NB4 (cell line): ENCODE data around the gene MAP3K5.

Source experiments
- DNase-seq: peaks from one replicate; pipeline ENCODE4 v3.0.0; 2010; ENCODE audit warnings: low read depth
- H3K4me3 ChIP-seq: one replicate; pipeline ENCODE4 v1.5.1; 2011; ENCODE audit warnings: mild to moderate bottlenecking, low read depth, low read length, moderate library complexity
- MAX ChIP-seq: IDR thresholded peaks from 2 replicates; pipeline ENCODE4 v1.6.1; 2011; ENCODE audit warnings: low read depth, low read length
- MYC ChIP-seq: IDR thresholded peaks from 2 replicates; pipeline ENCODE4 v1.6.1; 2011; ENCODE audit warnings: low read depth, low read length
- POLR2A ChIP-seq: IDR thresholded peaks from 2 replicates; pipeline ENCODE4 v1.6.1; 2011; ENCODE audit warnings: mild to moderate bottlenecking; ENCODE audit not compliant: insufficient read length; ENCODE audit errors: extremely low read depth
- TF ChIP-seq, protein P1 (sequence below): IDR thresholded peaks from one replicate; pipeline ENCODE4 v1.5.1; 2012; ENCODE audit warnings: low read depth, low read length

The MAP3K5 gene

DNA sequence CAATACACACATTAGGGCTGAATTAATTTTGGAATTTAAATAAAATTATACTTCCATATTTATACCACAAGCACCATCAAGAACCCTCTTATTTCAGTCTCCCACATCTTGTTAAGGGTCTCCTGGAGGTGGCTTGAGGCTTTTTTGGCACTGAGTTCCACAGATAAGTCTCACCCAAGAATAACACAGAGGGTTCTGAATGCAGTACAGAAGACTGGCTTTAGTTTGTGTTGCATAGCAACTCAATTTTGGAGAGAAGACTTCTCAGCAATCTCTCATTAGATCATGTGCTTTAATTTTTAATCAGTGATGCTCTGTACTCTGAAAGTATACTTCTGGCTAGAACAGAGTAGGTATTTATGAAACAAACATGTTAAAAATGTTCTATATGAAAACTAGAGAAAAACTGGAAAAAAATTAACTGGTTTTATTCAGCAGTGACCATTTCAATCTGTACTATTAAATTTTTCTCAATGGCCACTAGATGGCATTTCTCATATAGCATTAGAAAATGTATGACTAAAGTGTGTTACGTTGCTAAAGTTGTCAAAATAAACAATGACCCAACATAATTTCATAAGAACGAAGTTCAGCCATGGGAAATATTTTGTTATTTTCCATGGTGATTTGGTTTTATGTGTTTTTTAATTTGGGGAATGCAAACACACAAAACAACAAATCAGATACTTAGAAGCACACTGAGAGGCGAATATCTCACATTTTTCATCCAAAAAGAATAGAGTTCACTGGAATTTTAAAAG, 209.4 kb downstream of the MAP3K5 start:
- DNase-seq = peak; percentile 53
- H3K4me3 ChIP-seq = no peak overlapping the region
- no peak for TF ChIP-seq POLR2A
- TF ChIP-seq, protein P1, sequence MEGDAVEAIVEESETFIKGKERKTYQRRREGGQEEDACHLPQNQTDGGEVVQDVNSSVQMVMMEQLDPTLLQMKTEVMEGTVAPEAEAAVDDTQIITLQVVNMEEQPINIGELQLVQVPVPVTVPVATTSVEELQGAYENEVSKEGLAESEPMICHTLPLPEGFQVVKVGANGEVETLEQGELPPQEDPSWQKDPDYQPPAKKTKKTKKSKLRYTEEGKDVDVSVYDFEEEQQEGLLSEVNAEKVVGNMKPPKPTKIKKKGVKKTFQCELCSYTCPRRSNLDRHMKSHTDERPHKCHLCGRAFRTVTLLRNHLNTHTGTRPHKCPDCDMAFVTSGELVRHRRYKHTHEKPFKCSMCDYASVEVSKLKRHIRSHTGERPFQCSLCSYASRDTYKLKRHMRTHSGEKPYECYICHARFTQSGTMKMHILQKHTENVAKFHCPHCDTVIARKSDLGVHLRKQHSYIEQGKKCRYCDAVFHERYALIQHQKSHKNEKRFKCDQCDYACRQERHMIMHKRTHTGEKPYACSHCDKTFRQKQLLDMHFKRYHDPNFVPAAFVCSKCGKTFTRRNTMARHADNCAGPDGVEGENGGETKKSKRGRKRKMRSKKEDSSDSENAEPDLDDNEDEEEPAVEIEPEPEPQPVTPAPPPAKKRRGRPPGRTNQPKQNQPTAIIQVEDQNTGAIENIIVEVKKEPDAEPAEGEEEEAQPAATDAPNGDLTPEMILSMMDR = peak; percentile 24
- TF ChIP-seq MAX = no peak
- no peak for TF ChIP-seq MYC

DNA sequence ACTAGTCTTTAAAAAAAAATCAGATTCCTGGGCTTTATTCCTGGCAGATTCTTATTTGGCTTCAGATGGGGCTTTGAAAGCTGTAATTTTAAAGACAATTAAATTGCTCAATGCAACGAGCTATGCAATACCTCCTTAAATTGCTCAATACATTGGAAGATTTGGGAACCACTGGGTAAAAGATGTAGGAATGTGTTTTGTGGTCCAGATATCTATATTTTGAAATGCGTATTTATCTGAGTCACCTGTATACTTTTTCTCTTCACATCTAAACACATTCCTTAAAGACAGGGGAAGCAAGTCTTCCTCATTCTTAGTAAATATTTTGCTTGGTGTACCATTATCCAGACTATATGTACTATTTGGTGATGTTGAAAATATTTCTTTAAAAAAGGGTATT, 212.5 kb downstream of the MAP3K5 start:
- no peak overlapping the region for H3K4me3 ChIP-seq
- DNase-seq = no peak
- TF ChIP-seq POLR2A (no peak), MAX (no peak), MYC (no peak)
- TF ChIP-seq, protein P1 = no peak

DNA sequence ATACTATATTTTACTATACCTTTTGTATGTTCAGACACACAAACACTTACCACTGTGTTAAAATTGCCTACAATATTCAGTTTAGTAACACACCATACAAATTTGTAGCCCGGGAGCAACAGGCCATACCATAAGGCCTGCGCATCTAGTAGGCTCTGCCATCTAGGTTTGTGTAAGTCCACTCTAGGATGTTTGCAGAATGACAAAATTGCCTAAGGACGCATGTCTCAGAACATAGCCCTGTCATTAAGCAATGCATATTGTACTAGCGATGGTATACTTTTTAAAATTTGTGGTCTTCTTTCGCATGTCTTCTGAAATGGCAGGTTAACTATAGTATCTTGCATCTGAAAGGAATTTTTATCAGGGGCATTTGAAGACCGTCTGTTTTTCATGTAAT, 215.5 kb downstream of the MAP3K5 start:
- TF ChIP-seq MYC (no peak), MAX (no peak), POLR2A (no peak)
- TF ChIP-seq, protein P1 = no peak
- no peak for DNase-seq
- no peak overlapping the region for H3K4me3 ChIP-seq

DNA sequence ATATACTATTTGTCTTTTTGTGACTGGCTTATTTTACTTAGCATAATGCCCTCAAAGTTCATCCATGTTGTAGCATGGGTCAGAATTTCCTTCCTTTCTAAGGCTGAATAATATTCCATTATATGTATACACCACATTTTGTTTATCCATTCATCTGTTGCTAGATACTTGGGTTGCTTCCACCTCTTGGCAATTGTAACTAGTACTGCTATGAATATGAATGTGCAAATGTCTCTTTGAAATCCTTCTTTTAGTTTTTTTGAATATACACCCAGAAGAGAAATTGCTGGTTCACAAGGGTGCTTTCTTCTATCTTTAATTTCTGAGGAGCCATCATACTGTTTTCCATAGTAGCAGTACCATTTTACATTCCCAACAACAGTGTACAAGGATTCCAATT, 220.8 kb downstream of the MAP3K5 start:
- no peak overlapping the region for H3K4me3 ChIP-seq
- DNase-seq = no peak
- TF ChIP-seq MYC (no peak), POLR2A (no peak), MAX (no peak)
- TF ChIP-seq, protein P1 = no peak

- DNase-seq = no peak
- no peak for TF ChIP-seq MAX
- TF ChIP-seq MYC = no peak
- no peak for TF ChIP-seq POLR2A
- TF ChIP-seq, protein P1 = no peak
- H3K4me3 ChIP-seq = no peak overlapping the region
Measured at GRCh38 chr6:136571065-136571464, 221.2 kb downstream of the MAP3K5 start.
